GM19468 (cell line): ENCODE data around the gene EDN1.
"Not testable (repeated sequence)": the region's sequence is repeated elsewhere in the genome, so short reads cannot be mapped to it uniquely, and the experiment has no call there.

Source experiments
- ATAC-seq: cut with Tn5 transposase; IDR thresholded peaks from one replicate; pipeline ENCODE4 v1.9.1; 2021; ENCODE audit warnings: mild to moderate bottlenecking, moderate library complexity, moderate number of reproducible peaks; ENCODE audit not compliant: unreplicated experiment; ENCODE audit errors: extremely low read depth

Gene EDN1

GRCh38 chr6:12315292-12316081, 25.3 kb downstream of the EDN1 start:
- no peak for ATAC-seq

GRCh38 chr6:12318749-12319148, 28.6 kb downstream of the EDN1 start:
- ATAC-seq = no peak

DNA sequence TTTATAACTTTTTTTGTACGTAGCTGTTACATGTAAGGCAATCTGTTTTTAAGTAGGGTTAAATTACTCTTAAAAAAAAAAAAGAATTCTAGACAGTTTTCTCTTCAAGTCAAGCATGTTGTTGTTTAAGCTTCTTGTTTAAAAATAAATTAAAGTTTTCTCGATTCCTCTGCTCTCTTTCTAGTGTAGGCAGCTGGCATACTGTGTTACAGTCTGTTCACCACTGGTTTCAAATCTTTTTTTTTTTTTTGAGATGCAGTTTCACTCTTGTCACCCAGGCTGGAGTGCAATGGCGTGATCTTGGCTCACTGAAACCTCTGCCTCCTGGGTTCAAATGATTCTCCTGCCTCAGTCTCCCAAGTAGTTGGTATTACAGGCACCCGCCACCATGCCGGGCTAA, 29.9 kb downstream of the EDN1 start:
- ATAC-seq = not testable (repeated sequence)

GRCh38 chr6:12324099-12324498, 33.9 kb downstream of the EDN1 start:
- no peak for ATAC-seq

GRCh38 chr6:12324748-12325147, 34.6 kb downstream of the EDN1 start:
- ATAC-seq = no peak

DNA sequence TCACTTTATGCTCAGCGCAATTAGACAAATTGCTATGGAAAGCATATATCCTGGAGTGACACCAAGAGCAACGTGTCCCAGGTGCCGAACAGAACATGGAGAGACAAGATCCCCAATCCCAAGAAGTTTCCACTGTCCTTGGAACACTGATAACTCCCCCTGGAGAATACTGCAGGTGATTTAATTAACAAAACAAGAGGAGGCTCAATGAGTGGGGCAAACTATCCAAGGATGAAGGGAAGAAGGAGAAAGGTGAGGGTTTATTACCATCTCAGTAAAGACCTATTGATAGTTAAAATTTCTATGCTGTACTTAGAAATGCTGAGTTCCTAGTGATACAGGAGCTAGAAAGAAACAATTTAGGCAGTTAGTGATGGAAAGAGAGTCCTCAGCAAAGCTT, 35.7 kb downstream of the EDN1 start:
- no peak for ATAC-seq

DNA sequence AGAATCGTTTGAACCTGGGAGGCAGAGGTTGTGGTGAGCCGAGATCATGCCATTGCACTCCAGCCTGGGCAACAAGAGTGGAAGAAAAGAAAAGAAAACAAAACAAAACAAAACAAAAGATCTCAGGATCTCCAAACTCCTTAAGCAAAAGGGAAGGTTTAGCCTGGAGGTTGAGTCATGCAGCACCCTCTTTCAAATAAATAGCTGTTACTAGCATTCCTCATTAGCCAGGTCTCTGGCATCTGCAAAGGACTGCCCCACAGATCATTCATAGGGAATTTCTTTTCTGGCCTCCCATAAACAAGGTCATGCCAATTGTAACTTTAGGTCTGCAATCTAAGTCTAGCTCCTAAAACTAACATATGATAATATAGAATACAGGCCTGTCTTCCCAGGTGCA, 37.2 kb downstream of the EDN1 start:
- ATAC-seq = no peak

- no peak for ATAC-seq
Measured at GRCh38 chr6:12327988-12328387, 37.8 kb downstream of the EDN1 start.

DNA sequence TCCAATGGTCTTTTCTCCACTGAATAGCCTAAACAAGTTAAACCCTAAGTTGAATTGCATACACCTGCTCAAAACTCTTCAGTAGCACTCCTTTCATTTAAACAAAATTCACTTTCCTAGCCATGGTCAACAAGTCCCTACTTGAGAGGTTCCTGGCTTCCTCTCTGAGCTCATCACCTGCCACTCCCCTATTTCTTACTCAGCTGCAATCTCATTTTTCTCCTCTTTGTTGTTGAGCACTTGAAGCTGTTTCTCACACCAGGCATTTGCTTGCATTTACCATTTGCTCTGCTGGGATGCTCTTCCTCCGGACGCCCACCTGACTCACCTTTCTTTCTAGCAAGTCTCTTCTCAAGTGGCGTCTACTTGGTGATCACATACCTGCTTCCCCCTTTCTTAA, 38.5 kb downstream of the EDN1 start:
- ATAC-seq = no peak

DNA sequence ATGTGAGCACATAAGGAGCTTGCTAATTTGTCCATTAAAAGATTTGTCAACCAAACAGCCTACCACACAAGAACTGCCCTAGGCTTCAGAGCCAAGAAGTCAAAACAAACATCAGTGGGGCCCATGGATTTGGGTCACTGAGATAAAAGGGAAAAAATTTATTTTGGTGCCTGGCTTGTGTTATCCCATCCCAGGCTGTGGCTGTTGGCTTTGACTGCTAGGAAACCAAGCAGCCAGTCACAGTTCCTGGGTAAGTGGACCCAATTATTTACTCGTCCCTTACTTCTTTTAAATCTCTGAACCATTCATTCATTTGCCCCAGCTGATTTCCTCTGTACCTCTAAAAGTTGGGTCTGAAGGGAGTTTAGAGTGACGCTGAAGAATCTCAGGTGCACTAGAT, 41.3 kb downstream of the EDN1 start:
- ATAC-seq = no peak

DNA sequence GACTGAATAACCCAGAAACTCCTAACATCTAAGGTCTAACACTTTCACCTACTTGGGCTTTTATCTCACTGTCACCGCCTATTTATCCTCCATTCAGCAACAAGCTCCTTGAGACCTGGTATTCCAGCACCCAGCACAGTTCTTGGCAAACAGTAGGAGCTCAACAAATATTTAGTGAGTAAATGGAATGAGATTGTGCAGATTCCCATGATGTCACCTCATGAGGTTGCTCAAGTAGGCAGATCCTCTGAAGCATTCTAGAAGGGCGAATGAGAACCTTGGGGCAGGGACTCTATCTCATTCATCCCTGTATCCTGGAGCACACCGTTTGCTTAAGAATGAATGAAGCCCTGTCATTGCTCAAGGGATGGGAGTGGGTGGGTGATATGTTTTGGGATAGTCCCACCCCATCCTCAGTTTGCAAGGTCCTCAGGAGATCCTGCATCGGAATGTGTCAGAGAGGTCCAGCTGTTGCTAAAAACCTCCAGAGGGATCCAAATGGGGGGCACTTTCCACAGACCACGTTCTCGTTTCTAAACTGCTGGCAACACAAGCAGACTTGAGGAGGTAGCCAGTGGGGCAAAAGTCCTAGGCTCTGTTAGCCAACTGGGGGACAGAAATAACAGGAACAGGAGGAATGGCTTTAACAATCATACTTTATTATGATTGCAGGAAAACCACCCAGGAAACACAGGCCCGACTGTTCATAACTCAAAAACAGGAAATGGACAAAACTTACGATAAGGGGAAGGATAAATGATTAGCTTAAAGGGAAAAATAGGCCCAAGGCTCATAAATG, 42.0 kb downstream of the EDN1 start:
- ATAC-seq = no peak

DNA sequence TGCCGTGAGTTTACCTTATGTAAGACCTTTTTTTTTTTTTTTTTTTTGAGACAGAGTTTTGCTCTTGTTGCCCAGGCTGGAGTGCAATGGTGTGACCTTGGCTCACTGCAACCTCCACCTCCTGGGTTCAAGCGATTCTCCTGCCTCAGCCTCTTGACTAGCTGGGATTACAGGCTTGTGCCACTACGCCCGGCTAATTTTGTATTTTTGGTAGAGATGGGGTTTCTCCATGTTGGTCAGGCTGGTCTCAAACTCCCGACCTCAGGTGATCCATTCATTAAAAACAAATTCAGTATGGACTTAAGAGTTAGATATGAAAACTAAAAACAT, 42.6 kb downstream of the EDN1 start:
- ATAC-seq = not testable (repeated sequence)

GRCh38 chr6:12333128-12333527, 43.0 kb downstream of the EDN1 start:
- ATAC-seq = no peak

- no peak for ATAC-seq
Measured at GRCh38 chr6:12334526-12335130, 44.5 kb downstream of the EDN1 start.

DNA sequence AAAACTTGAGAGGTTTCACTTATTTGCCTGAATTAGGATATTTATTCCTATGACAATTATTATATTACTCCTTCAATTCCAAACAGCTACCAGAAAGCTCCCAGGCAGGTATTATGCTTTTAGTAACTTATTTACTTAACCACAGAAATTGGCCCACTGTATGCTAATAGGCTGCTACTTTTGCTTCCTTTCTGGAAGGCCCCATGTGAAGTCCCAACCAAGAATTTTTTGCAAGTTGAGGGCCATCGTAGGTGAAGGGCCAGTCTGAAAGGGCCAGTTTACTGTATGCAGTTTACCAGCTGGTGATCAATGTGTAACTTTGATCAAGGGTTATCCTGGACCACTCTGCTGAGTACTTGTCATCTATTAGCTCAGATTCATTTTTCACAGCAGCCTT, 45.0 kb downstream of the EDN1 start:
- ATAC-seq = no peak

DNA sequence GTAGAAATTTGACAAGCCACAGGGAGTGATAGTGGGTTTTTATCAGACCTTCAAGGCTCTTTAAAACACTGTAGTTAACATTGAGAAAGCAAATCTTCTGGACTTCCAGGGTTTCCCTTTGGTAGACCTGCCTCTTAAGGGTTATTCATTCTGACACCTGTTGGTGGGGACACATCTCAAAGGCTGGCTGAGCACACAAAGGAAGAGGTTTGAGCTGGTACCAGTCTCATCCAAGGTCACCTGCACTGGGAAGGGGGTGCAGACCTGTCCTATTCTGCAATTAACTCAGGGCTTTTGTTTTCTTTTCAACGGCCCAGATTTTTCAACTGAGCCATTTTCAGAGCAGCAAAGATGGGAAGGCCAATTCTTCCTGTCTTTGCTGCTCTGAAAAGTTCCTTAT, 45.6 kb downstream of the EDN1 start:
- ATAC-seq = no peak

GRCh38 chr6:12336121-12336971, 46.2 kb downstream of the EDN1 start:
- no peak for ATAC-seq

DNA sequence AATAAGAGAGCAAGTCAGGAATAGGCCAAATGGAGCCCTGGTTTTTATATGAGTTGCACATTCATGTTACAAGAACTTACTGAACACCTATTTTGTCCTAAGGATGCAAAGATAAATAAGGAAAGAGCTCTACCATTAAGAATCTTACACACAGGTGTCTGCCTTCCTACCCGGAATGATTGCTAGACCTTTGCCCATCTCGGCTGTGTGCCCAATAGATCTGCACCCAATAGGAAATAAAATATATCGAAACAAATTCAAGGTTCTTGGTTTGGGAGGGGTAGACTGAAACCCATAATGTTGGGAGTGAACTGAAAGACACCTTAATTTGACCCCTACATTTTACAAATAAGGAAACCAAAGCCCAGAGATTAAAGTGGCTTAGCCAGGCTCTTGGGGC, 48.9 kb downstream of the EDN1 start:
- ATAC-seq = no peak

DNA sequence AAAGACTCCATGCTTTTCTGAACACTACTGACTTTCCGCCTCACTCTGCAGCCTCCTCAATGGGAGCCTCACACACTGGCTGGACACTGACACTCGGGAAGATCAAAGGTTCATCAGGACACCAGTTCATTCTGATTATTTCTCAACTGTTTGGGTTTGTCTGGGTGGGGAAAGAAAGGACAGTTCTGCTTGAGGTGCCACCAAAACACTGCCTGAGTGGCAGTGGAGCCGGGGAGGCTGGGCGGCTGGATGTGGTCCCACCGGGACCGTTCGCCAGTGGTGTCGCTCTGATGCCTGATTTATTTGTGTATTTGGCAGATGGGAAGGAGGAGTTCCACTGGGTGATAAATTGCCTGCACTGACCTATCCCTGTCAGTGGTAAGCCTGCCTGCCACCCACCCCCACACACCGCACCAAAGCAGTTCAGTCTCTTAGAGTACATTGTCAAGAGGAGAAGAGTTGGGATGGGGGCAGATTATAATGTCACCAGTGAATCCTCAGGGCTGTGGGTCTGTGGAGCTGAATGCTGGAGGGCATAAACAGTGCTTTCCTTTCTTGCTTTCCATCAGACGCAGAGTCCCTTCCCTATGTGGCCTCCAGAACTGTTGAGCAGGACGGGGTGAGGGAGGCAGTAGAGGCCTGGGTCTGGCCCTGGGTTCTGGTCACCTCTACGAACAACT, 49.8 kb downstream of the EDN1 start:
- no peak for ATAC-seq

GRCh38 chr6:12340488-12340818, 50.3 kb downstream of the EDN1 start:
- no peak for ATAC-seq
